Iris pigment epithelial cell (primary cell): Measurements from ENCODE around the gene BLM.
A peak's percentile ranks its signal among the peaks of the same experiment; 100 is the strongest.

ENCODE experiments used
- DNase-seq: peaks from one replicate; pipeline ENCODE4 v3.0.0-alpha.2; 2011; ENCODE audit warnings: low read depth

The BLM gene

GRCh38 chr15:90691982-90692773 is 25.0 kb upstream of the BLM start:
- DNase-seq: no peak

GRCh38 chr15:90694987-90695386 is 22.2 kb upstream of the BLM start:
- no peak for DNase-seq

GRCh38 chr15:90697175-90697574 is 20.0 kb upstream of the BLM start:
- no peak for DNase-seq

GRCh38 chr15:90698629-90699028 is 18.5 kb upstream of the BLM start:
- DNase-seq: no peak

- DNase-seq: no peak
These were observed 16.1 kb upstream of the BLM start for GRCh38 chr15:90701048-90701447.

- DNase-seq: no peak
These were observed 15.1 kb upstream of the BLM start for GRCh38 chr15:90701880-90702630.

- no peak for DNase-seq
These were observed 13.7 kb upstream of the BLM start for GRCh38 chr15:90703455-90703854.

- no peak for DNase-seq
These were observed 11.9 kb upstream of the BLM start for GRCh38 chr15:90705212-90705611.

GRCh38 chr15:90706394-90707327 is 10.5 kb upstream of the BLM start:
- no peak for DNase-seq

- no peak for DNase-seq
These were observed 9.7 kb upstream of the BLM start for GRCh38 chr15:90707489-90707888.

GRCh38 chr15:90708516-90708915 is 8.6 kb upstream of the BLM start:
- no peak for DNase-seq

GRCh38 chr15:90709278-90709677 is 7.9 kb upstream of the BLM start:
- no peak for DNase-seq

GRCh38 chr15:90710436-90711027 is 6.6 kb upstream of the BLM start:
- peak; percentile 6 for DNase-seq

- DNase-seq: no peak
These were observed 5.7 kb upstream of the BLM start for GRCh38 chr15:90711418-90711824.

- DNase-seq: no peak
These were observed 5.3 kb upstream of the BLM start for GRCh38 chr15:90711842-90712241.

GRCh38 chr15:90713081-90713480 is 4.1 kb upstream of the BLM start:
- no peak for DNase-seq

GRCh38 chr15:90716317-90716975 is 700 bp upstream of the BLM start:
- DNase-seq: peak; percentile 12

GRCh38 chr15:90718232-90718631 is 1.1 kb downstream of the BLM start:
- no peak for DNase-seq

GRCh38 chr15:90720131-90720530 is 3.0 kb downstream of the BLM start:
- DNase-seq: no peak

GRCh38 chr15:90729261-90729660 is 12.1 kb downstream of the BLM start:
- no peak for DNase-seq

GRCh38 chr15:90730290-90730689 is 13.1 kb downstream of the BLM start:
- DNase-seq: no peak
